22Rv1 (cell line): ENCODE measurements around the gene FAM241B.

Experiments
- ZFX ChIP-seq: fragments of 450-650 bp; IDR thresholded peaks from 2 replicates; pipeline ENCODE4 v1.6.1; 2017; ENCODE audit warnings: antibody characterized with exemption, borderline replicate concordance
- TF ChIP-seq, protein P1 (sequence below): fragments of 450-650 bp; IDR thresholded peaks from 2 replicates; pipeline ENCODE4 v1.5.1; 2017; ENCODE audit warnings: mild to moderate bottlenecking

DNA sequence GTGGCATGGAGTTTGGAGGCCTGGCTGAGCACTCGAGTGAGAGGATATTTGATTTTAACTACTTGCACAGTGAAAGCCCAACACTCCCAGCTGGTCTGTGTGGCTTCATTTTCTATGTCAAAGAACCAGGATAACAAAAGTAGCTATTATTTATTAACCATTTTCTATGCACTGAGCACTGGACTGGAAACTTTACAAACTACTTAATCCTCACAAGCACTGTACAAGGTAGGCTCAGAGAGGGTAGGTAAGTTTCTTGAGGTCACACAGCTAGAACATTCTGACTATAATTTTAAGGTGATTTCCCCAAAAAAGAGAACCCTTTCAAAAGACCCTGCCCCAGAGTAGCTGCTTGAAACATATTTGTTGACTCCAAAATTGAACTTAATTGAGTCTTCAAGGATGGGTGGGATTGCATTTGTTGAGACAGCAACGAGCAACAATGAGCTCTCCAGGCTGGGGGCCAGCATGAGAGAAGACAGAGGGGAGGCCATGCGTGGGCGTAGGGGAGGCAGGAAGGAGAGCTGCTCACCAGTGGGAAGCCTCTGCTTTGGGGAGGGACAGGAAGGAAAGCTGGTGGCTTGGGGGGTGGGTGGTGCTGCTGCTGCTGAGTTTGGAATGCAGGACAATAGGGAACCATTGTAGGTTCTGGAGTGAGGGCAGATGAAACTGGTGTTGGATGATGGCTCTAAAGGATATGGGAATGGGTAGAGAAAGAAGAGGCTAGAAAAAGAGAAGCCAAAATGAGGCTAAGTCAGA, 31.5 kb downstream of the FAM241B start:
- TF ChIP-seq, protein P1, sequence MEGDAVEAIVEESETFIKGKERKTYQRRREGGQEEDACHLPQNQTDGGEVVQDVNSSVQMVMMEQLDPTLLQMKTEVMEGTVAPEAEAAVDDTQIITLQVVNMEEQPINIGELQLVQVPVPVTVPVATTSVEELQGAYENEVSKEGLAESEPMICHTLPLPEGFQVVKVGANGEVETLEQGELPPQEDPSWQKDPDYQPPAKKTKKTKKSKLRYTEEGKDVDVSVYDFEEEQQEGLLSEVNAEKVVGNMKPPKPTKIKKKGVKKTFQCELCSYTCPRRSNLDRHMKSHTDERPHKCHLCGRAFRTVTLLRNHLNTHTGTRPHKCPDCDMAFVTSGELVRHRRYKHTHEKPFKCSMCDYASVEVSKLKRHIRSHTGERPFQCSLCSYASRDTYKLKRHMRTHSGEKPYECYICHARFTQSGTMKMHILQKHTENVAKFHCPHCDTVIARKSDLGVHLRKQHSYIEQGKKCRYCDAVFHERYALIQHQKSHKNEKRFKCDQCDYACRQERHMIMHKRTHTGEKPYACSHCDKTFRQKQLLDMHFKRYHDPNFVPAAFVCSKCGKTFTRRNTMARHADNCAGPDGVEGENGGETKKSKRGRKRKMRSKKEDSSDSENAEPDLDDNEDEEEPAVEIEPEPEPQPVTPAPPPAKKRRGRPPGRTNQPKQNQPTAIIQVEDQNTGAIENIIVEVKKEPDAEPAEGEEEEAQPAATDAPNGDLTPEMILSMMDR: no peak
- no peak for TF ChIP-seq ZFX
